ENCODE results near the gene FLT3. TPM values are rescaled to one million over a fixed set of nuclear protein-coding genes. Genes with fewer than 3 reads are reported as not detected.

Gene FLT3
- total and polyA plus RNA-seq, 9 donors: 0.08 to 0.97 (median 0.15) TPM; not detected in 1

DNA sequence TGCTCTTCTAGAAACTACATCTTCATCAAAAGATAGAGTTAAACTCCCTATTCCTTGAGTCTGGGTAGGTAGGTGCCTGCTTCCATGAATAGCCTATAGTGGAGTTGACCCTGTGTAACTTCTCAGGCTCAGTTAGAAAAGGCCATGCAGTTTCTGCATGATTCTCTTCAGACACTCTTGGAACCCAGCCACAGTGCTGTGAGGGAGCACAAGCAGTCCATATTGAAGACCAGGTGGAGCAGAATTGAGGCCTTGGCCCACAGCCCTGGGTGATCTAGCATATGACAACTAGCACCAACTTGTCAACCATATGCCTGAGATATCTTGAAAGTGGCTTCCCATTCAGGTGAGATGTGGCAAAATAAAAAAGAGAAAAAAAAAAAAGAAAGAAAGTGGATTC lies 27.7 kb upstream of the FLT3 start:
- DNase-seq: no peak
- H3K4me3 ChIP-seq: no peak overlapping the region
- no peak overlapping the region for H3K27ac ChIP-seq
- TF ChIP-seq, protein P1, sequence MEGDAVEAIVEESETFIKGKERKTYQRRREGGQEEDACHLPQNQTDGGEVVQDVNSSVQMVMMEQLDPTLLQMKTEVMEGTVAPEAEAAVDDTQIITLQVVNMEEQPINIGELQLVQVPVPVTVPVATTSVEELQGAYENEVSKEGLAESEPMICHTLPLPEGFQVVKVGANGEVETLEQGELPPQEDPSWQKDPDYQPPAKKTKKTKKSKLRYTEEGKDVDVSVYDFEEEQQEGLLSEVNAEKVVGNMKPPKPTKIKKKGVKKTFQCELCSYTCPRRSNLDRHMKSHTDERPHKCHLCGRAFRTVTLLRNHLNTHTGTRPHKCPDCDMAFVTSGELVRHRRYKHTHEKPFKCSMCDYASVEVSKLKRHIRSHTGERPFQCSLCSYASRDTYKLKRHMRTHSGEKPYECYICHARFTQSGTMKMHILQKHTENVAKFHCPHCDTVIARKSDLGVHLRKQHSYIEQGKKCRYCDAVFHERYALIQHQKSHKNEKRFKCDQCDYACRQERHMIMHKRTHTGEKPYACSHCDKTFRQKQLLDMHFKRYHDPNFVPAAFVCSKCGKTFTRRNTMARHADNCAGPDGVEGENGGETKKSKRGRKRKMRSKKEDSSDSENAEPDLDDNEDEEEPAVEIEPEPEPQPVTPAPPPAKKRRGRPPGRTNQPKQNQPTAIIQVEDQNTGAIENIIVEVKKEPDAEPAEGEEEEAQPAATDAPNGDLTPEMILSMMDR (IDR thresholded peaks at IDR 0.05): no peak
- TF ChIP-seq EP300 (IDR thresholded peaks at IDR 0.05) (no peak), POLR2A (IDR thresholded peaks at IDR 0.05) (no peak)
- intact Hi-C loops (cut with DNase I): no loop called here
- H3K27me3 ChIP-seq: no peaks in the 10 kb centered on the region
- no peaks in the 10 kb centered on the region for H3K9me3 ChIP-seq
- no peaks in the 10 kb centered on the region for H3K4me1 ChIP-seq (ENCODE audit: insufficient read depth)
- no peaks in the 10 kb centered on the region for H3K36me3 ChIP-seq

DNA sequence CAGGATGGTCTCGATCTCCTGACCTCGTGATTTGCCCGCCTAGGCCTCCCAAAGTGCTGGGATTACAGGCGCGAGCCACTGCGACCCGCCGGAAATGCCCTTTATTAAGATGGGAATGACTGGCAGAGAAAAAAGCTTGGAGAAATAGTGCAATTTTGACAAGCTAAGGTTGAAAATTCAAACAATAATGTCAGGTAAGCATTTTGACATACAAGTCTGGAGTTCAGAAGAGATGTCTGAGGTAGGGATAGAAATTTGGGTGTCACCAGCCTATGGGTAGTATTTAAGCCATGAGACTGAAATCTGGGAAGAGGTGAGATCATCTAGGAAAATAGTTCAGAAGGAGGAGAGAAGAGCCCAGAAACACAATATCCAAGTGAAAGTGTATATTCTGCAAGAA lies 20.8 kb upstream of the FLT3 start:
- no peak for DNase-seq
- no peaks in the 10 kb centered on the region for H3K27me3 ChIP-seq
- WGBS, 3 donors: 92 to 93% (median 93%) methylated on average over 8 of the region's 8 CpGs

DNA sequence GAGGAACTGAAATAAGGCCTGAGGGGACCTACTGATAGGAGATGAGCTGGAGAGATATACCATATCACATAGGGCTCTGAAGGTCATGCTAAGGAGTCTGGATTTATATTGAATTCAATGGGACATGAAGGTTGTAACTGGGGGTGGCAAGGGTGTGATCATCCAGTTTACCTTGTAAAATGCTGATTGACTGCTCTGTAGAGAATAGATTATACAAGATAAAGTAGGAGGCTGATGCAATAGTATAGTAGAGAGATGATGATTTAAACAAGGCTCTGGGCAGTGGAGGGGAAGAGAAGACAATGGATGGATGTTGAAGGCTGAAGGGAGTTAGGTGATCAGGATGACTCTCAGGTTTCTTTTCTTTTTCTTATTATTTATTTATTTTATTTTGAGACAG lies 19.9 kb upstream of the FLT3 start:
- TF ChIP-seq POLR2A (IDR thresholded peaks at IDR 0.05): no peak
- TF ChIP-seq, protein P1 (IDR thresholded peaks at IDR 0.05): no peak
- TF ChIP-seq EP300 (IDR thresholded peaks at IDR 0.05): no peak
- peaks cover 2% of the 10 kb centered on the region for H3K4me1 ChIP-seq (ENCODE audit: insufficient read depth)
- intact Hi-C loops (cut with DNase I): no loop called here

More for the DNA sequence above, 20.8 kb upstream of the FLT3 start:
- intact Hi-C loops (cut with DNase I): no loop called here
- Histone ChIP-seq H3K4me3 (no peak overlapping the region), H3K36me3 (no peaks in the 10 kb centered on the region), H3K27ac (no peak overlapping the region), H3K9me3 (no peaks in the 10 kb centered on the region), H3K4me1 (ENCODE audit: insufficient read depth) (peaks cover 2% of the 10 kb centered on the region)
- TF ChIP-seq EP300 (IDR thresholded peaks at IDR 0.05) (no peak), POLR2A (IDR thresholded peaks at IDR 0.05) (no peak)
- TF ChIP-seq, protein P1 (IDR thresholded peaks at IDR 0.05): no peak

DNA sequence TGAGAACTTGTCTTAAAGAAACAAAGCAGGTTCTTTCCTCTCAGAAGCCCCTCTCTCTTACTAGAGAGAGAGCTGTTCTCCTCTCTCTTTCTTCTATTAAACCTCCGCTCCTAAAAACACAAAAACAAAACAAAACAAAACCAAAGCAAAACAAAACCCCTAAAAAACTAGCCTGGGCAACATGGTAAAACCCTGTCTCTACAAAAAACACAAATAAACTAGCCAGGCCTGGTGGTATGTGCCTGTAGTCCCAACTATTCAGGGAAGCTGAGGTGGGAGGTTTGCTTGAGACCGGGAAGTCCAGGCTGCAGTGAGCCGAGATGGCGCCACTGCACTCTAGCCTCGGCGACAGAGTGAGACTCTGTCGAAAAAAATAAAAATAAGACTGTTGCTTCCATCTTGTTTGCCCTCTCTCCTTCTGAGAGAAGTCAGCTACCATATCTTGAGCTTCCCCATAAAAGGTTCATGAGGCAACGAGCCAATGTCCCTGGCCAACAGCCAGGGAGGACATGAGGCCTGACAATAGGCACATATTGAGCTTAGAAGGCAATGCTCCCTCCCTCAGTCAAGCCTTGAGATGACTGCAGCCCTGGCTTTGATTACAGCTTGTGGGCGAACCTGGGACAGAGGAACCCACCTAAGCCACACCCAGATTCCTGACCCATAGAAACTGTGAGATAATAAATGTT lies 17.5 kb upstream of the FLT3 start:
- TF ChIP-seq, protein P1 (IDR thresholded peaks at IDR 0.05): no peak
- TF ChIP-seq POLR2A (IDR thresholded peaks at IDR 0.05) (no peak), EP300 (IDR thresholded peaks at IDR 0.05) (no peak)

More for the DNA sequence above, 19.9 kb upstream of the FLT3 start:
- no peak for DNase-seq
- Histone ChIP-seq H3K27ac (no peak overlapping the region), H3K4me3 (no peak overlapping the region), H3K27me3 (no peaks in the 10 kb centered on the region), H3K9me3 (no peaks in the 10 kb centered on the region), H3K36me3 (no peaks in the 10 kb centered on the region)

More for the DNA sequence above, 17.5 kb upstream of the FLT3 start:
- Histone ChIP-seq H3K4me3 (no peak overlapping the region), H3K9me3 (no peaks in the 10 kb centered on the region), H3K27ac (no peak overlapping the region), H3K27me3 (no peaks in the 10 kb centered on the region), H3K4me1 (ENCODE audit: insufficient read depth) (peaks cover 2% of the 10 kb centered on the region), H3K36me3 (no peaks in the 10 kb centered on the region)
- 26 to 37% (median 37%) methylated on average over 9 of the region's 9 CpGs for WGBS, 3 donors
- peak in 3 of 5 donors; percentile 12 to 64 (median 28) for DNase-seq
- intact Hi-C loops (cut with DNase I): no loop called here
